Ishikawa (cell line): Measurements from ENCODE around the gene KCNQ5.

Experiments
- CEBPB ChIP-seq: IDR thresholded peaks from 2 replicates; pipeline ENCODE4 v1.6.1; 2012
- CREB1 ChIP-seq: IDR thresholded peaks from 2 replicates; pipeline ENCODE4 v1.6.1; 2012; ENCODE audit warnings: low read depth
- EGR1 ChIP-seq: IDR thresholded peaks from 2 replicates; pipeline ENCODE4 v1.6.1; 2012
- EP300 ChIP-seq: IDR thresholded peaks from 2 replicates; pipeline ENCODE4 v1.6.1; 2012; ENCODE audit warnings: borderline replicate concordance
- FOXM1 ChIP-seq: IDR thresholded peaks from 2 replicates; pipeline ENCODE4 v1.6.1; 2012; ENCODE audit warnings: low read depth, borderline replicate concordance
- RAD21 ChIP-seq: IDR thresholded peaks from 2 replicates; pipeline ENCODE4 v1.6.1; 2012; ENCODE audit warnings: low read depth
- TAF1 ChIP-seq: IDR thresholded peaks from 2 replicates; pipeline ENCODE4 v1.6.1; 2012; ENCODE audit warnings: low read depth, mild to moderate bottlenecking
- TCF12 ChIP-seq: IDR thresholded peaks from 2 replicates; pipeline ENCODE4 v1.6.1; 2012; ENCODE audit warnings: low read depth
- TEAD4 ChIP-seq: IDR thresholded peaks from 2 replicates; pipeline ENCODE4 v1.6.1; 2012
- YY1 ChIP-seq: IDR thresholded peaks from 2 replicates; pipeline ENCODE4 v1.6.1; 2012; ENCODE audit warnings: low read depth
- ZBTB7A ChIP-seq: IDR thresholded peaks from 2 replicates; pipeline ENCODE4 v1.6.1; 2012; ENCODE audit warnings: low read depth
- TF ChIP-seq, protein P1 (sequence below): IDR thresholded peaks from 2 replicates; pipeline ENCODE4 v1.6.1; 2012
- TF ChIP-seq, protein P2 (sequence below): IDR thresholded peaks from 2 replicates; pipeline ENCODE4 v1.6.1; 2012; ENCODE audit warnings: low read depth, mild to moderate bottlenecking
- TF ChIP-seq, protein P3 (sequence below): IDR thresholded peaks from 2 replicates; pipeline ENCODE4 v1.6.1; 2012

DNA sequence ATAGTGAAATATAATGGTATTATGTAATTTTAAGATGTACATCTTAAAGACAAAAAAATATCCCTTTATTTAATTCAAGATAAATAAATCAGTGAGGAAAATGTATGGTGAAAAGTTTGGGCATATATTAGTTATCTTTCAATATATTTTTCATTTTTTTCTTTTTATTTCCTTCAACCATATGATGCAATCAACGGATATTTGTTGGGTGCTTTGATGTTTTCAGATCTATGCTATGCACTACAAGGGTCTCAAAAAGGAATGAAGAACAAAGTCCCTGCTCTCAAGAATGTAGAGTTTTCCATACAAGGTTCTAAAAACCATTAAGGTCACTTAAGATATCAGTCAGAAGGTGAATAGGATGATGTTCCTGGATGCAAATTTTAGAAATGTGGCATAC lies 345.5 kb downstream of the KCNQ5 start:
- TF ChIP-seq RAD21 (no peak), EP300 (no peak), TCF12 (no peak), CEBPB (no peak), TAF1 (no peak), YY1 (no peak), EGR1 (no peak), TEAD4 (no peak), FOXM1 (no peak), CREB1 (no peak), ZBTB7A (no peak)
- TF ChIP-seq, protein P1, sequence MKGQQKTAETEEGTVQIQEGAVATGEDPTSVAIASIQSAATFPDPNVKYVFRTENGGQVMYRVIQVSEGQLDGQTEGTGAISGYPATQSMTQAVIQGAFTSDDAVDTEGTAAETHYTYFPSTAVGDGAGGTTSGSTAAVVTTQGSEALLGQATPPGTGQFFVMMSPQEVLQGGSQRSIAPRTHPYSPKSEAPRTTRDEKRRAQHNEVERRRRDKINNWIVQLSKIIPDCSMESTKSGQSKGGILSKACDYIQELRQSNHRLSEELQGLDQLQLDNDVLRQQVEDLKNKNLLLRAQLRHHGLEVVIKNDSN, result no peak
- TF ChIP-seq, protein P2, sequence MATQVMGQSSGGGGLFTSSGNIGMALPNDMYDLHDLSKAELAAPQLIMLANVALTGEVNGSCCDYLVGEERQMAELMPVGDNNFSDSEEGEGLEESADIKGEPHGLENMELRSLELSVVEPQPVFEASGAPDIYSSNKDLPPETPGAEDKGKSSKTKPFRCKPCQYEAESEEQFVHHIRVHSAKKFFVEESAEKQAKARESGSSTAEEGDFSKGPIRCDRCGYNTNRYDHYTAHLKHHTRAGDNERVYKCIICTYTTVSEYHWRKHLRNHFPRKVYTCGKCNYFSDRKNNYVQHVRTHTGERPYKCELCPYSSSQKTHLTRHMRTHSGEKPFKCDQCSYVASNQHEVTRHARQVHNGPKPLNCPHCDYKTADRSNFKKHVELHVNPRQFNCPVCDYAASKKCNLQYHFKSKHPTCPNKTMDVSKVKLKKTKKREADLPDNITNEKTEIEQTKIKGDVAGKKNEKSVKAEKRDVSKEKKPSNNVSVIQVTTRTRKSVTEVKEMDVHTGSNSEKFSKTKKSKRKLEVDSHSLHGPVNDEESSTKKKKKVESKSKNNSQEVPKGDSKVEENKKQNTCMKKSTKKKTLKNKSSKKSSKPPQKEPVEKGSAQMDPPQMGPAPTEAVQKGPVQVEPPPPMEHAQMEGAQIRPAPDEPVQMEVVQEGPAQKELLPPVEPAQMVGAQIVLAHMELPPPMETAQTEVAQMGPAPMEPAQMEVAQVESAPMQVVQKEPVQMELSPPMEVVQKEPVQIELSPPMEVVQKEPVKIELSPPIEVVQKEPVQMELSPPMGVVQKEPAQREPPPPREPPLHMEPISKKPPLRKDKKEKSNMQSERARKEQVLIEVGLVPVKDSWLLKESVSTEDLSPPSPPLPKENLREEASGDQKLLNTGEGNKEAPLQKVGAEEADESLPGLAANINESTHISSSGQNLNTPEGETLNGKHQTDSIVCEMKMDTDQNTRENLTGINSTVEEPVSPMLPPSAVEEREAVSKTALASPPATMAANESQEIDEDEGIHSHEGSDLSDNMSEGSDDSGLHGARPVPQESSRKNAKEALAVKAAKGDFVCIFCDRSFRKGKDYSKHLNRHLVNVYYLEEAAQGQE, result no peak
- TF ChIP-seq, protein P3, sequence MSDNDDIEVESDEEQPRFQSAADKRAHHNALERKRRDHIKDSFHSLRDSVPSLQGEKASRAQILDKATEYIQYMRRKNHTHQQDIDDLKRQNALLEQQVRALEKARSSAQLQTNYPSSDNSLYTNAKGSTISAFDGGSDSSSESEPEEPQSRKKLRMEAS, result no peak
